Limb (tissue), 2 donors: Measurements from ENCODE around the gene MYRFL.
"Not testable (repeated sequence)": the region's sequence is repeated elsewhere in the genome, so short reads cannot be mapped to it uniquely, and the experiment has no call there.

Experiments used
- DNase-seq, 2 donors: peaks; one replicate each; pipeline ENCODE4 v3.0.0-alpha.2; 2016; ENCODE audit errors: extremely low spot score in 2 of 2

Gene MYRFL

GRCh38 chr12:69824966-69825560 lies at the start of gene MYRFL:
Gene MYRFL, plus strand, starts transcription at chr12:69825227. Its CDS starts 291 bp downstream, at chr12:69825518.
- no peak for DNase-seq

GRCh38 chr12:69779928-69780327 lies 45.1 kb upstream of the MYRFL start:
- peak in 1 of 2 donors; percentile 28 for DNase-seq

GRCh38 chr12:69783365-69783764 lies 41.7 kb upstream of the MYRFL start:
- DNase-seq, result no peak

GRCh38 chr12:69789351-69789750 lies 35.7 kb upstream of the MYRFL start:
- DNase-seq, result no peak

- DNase-seq, result no peak
Observed at GRCh38 chr12:69792533-69792932, 32.5 kb upstream of the MYRFL start.

- DNase-seq, result not testable (repeated sequence)
Observed at GRCh38 chr12:69807101-69807897, 17.7 kb upstream of the MYRFL start.

- no peak for DNase-seq
Observed at GRCh38 chr12:69810870-69811498, 14.0 kb upstream of the MYRFL start.

GRCh38 chr12:69816082-69816481 lies 8.9 kb upstream of the MYRFL start:
- no peak for DNase-seq

GRCh38 chr12:69821032-69821455 lies 4.0 kb upstream of the MYRFL start:
- DNase-seq, result no peak

GRCh38 chr12:69821456-69822159 lies 3.4 kb upstream of the MYRFL start:
- DNase-seq, result peak in 1 of 2 donors; percentile 36

GRCh38 chr12:69822201-69822860 lies 2.7 kb upstream of the MYRFL start:
- DNase-seq, result no peak

- no peak for DNase-seq
Observed at GRCh38 chr12:69824028-69824427, 999 bp upstream of the MYRFL start.

- no peak for DNase-seq
Observed at GRCh38 chr12:69828897-69829296, 3.9 kb downstream of the MYRFL start.

GRCh38 chr12:69833696-69834095 lies 8.7 kb downstream of the MYRFL start:
- DNase-seq, result no peak

GRCh38 chr12:69834147-69834546 lies 9.1 kb downstream of the MYRFL start:
- DNase-seq, result no peak

- DNase-seq, result peak in 1 of 2 donors; percentile 21
Observed at GRCh38 chr12:69834576-69834975, 9.5 kb downstream of the MYRFL start.

- DNase-seq, result no peak
Observed at GRCh38 chr12:69835081-69835480, 10.1 kb downstream of the MYRFL start.

GRCh38 chr12:69836015-69836414 lies 11.0 kb downstream of the MYRFL start:
- DNase-seq, result no peak

- DNase-seq, result no peak
Observed at GRCh38 chr12:69837191-69837590, 12.2 kb downstream of the MYRFL start.

- DNase-seq, result no peak
Observed at GRCh38 chr12:69837657-69838415, 12.8 kb downstream of the MYRFL start.

- DNase-seq, result no peak
Observed at GRCh38 chr12:69840727-69841126, 15.7 kb downstream of the MYRFL start.
